DMS114 treated with DMSO at 0.1 percent for 48 hours (cell line): ENCODE data around the gene FBXL4.
"Not testable (repeated sequence)": the region's sequence is repeated elsewhere in the genome, so short reads cannot be mapped to it uniquely, and the experiment has no call there.

Experiments used
- DNase-seq: peaks from one replicate; lab custom pipeline; 2025; ENCODE audit not compliant: unreplicated experiment; lab: John Stamatoyannopoulos, UW

The FBXL4 gene

DNA sequence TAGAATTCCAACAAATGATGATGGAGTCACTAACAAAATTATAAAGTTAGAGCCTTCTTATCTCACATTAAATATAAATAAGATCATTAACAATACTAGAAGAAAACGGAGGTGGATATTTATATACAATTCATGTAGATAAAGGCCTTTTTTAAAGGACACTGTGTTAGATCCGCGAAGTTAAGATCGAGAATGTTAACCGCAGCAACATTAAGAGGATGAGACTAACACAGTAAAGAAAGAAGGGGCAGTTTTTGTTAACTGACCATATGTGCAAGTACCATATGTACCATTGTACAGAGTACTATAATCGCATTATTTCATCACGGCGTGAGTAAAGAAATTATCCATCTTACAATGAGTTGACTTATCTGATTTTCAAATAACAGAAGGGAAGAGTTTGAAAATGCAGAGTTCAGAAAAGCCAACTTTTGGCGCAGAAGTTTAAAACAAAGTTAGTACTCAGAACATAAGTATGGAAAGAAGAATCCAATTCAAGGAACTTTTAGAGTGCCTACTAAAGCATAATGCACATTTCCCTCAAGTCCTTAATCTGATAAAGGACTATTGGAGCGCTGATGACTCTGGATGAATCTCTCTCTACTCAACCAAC lies 1.4 kb downstream of the FBXL4 start:
- no peak for DNase-seq

- no peak for DNase-seq
These were observed 2.2 kb downstream of the FBXL4 start for GRCh38 chr6:98945311-98946115.

- no peak for DNase-seq
These were observed 3.1 kb downstream of the FBXL4 start for GRCh38 chr6:98944598-98945081.

GRCh38 chr6:98944168-98944567 lies 3.6 kb downstream of the FBXL4 start:
- DNase-seq: no peak

DNA sequence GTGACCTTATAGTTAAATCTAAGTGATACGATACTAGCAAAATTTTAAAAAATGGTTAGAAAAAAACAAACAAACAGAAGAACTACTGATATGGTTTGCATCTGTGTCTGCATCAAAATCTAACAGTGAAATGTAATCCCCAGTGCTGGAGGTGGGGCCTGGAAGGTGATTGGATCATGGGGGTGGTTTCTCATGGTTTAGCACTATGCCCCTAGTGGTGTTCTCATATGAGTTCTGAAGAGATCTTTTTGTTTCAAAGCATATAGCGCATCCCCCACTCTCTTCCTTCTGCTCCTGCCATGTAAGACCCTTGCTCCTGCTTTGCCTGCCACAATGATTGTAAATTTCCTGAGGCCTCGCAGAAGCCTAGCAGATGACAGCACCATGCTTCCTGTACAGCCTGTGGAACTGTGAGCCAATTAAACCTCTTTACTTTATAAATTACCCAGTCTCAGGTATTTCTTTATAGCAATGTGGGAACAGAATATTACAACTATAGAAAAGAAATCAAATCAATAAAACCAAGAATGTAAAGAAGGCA lies 5.4 kb downstream of the FBXL4 start:
- no peak for DNase-seq

DNA sequence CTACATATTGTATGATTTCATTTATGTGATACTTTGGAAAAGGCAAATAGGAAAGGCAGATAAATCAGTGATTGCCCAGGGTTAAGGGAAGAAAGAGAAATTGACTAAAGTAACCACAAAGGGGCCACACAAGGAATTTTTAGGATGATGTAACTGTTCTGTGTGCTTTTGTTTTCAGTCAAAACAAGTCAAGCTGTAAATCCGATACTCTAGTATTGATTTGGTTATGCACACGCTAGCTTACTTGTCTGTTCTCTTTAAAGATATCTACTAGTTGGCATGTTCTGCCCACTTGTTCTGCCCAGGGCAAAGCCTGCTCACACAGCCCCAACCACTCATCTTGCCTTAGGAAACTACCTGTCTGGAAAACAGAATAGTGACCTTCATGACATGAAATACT lies 6.4 kb downstream of the FBXL4 start:
- DNase-seq: no peak

- DNase-seq: no peak
These were observed 10.4 kb downstream of the FBXL4 start for GRCh38 chr6:98937351-98937750.

DNA sequence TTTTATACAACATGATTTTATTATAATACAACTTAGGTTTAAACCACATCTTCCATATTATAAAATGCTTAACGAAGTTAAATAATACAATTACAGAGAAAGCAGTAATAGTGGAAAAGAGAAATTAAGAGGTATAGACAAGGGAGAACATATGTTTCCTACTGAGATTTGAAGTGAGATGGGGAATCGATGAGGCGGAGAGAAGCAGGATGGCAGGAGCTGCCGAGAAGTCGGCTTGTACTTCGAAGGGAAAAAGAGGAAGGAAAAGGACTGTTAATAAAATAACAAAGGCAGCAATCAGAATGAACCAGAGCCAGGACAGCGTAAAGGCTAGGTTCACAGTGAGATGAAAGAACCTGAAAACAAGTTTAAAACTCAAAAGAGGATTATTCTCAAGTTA lies 15.4 kb downstream of the FBXL4 start:
- DNase-seq: no peak

DNA sequence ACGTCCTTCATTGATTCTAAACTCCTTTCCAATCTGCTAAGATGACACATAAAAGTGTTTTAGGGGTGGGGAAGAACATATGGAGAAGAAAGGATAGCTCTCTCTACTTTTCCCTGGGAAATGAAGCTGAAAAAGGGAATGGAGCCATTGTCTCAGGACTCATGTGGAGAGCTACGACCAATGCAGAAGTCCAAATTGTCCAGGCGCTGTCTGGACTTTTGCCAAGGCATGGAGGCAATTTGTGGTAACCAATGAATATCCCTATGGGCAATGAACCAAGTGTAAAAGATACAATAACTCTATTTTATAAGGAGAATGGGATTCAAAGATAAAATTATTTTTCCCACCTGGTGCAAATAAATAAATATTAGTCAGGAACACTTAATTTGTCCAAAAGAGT lies 16.1 kb downstream of the FBXL4 start:
- DNase-seq: no peak

- DNase-seq: no peak
These were observed 18.2 kb downstream of the FBXL4 start for GRCh38 chr6:98929498-98930060.

DNA sequence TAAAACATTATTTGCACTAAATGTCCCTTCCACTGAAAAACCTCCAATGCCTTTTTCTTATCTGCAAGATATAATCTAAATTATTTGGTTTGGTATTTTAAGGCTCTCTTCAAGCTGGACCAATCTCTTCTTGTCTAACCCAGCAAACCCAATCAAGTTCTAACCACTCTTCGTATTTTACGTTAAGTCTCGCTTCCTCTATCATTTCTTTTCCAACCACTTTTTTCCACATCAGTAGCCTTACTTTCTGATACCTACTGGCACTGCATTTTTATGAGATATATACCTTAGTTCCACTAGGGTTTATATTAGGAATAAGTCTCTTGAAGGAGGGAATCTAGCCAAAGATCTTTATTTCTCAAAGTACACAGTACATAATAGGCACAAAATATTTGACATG lies 19.1 kb downstream of the FBXL4 start:
- DNase-seq: no peak

GRCh38 chr6:98927534-98927933 lies 20.2 kb downstream of the FBXL4 start:
- DNase-seq: no peak

DNA sequence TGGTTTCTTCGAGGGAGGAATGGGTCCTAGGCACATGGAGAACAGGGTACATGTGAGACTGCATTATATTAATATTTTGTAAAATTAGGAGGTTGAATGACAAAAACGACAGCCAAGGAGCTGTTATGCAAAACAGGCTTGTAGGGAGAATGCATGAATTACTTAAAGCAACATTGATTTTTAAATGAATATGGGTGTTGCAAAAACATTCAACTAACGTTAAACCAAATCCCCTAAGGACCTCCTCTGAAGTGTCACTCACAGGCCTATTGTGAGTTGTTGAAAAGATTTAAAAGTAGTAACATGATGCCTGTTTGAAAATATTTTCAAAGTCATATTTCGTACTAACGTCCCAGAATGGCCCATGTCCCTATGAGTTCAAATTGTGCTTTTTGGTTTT lies 21.9 kb downstream of the FBXL4 start:
- no peak for DNase-seq

DNA sequence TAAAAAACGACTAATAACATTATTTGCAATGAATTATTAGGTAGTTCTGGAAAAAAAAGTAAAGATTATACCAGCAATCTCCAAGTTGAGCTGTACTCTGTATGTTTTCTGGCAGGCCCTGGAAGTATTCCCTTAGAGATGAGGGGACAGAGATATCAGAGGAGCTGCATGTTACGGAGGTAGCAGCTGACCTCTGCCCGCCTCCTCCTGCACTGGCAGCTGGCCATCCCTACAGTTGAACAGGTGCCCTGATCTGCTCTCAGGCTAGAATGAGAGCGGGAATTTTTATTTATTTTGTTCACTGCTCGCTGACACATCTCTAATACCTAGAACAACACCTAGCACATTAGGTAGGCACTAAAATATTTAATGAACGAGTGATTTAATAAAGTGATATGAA lies 23.1 kb downstream of the FBXL4 start:
- DNase-seq: no peak

GRCh38 chr6:98920904-98921431 lies 26.8 kb downstream of the FBXL4 start:
- no peak for DNase-seq

DNA sequence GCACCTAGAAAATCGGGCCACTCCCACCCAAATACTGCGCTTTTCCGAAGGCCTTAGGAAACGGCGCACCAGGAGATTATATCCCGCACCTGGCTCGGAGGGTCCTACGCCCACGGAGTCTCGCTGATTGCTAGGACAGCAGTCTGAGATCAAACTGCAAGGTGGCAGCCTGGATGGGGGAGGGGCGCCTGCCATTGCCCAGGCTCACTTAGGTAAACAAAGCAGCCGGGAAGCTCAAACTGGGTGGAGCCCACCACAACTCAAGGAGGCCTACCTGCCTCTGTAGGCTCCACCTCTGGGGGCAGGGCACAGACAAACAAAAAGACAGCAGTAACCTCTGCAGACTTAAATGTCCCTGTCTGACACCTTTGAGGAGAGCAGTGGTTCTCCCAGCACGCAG lies 36.8 kb downstream of the FBXL4 start:
- DNase-seq: not testable (repeated sequence)

- DNase-seq: no peak
These were observed 38.5 kb downstream of the FBXL4 start for GRCh38 chr6:98909236-98909635.

GRCh38 chr6:98906342-98906741 lies 41.4 kb downstream of the FBXL4 start:
- DNase-seq: not testable (repeated sequence)

- DNase-seq: no peak
These were observed 42.0 kb downstream of the FBXL4 start for GRCh38 chr6:98905759-98906158.

GRCh38 chr6:98904096-98904495 lies 43.6 kb downstream of the FBXL4 start:
- DNase-seq: no peak

DNA sequence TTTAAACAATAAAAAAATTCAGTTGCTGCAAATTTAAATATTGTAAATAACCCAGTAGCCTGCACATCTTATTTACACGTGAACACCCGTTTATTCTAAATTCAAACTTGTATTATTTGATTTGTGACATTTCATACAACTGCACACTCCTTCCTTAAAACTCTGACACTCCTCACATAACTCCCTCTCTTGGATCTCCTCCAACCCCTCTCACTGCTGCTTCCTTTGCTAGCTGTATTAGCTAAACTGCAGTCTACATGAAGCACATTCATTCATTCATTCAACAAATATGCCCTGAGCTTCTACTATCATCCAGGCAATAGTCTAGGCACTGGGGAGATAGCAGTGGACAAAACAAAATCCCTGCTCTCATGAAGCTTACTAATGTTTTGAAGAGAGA lies 47.0 kb downstream of the FBXL4 start:
- no peak for DNase-seq

DNA sequence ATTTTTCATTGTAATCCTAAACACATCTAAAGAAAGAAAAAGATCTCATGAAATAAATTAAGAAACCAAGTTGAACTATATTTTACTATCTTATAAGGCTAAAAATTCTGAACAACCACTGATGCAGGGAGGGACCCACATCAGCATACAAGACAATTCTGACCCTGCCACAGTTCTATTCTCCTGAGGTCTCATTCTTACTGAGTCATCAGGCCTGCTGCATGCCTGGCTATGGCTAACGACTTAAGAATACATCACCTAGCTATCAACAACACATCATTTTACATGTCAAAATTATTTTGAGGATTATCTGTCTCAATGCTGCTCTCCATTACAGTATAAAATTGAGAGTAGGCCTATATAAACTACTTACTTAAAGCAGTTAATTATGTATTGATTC lies 52.9 kb downstream of the FBXL4 start:
- no peak for DNase-seq
